CD4-positive, alpha-beta T cell treated with Interleukin-1 beta for 1 hour (primary cell): ENCODE measurements around the gene ZC3H18.

Source experiments
- DNase-seq, 2 donors: peaks; one replicate each; pipeline ENCODE4 v3.0.0-alpha.2; 2020 to 2022

The ZC3H18 gene

GRCh38 chr16:88533381-88533917, 36.8 kb upstream of the ZC3H18 start:
- DNase-seq, result no peak

- DNase-seq, result peak; percentile 84
Measured at GRCh38 chr16:88533932-88534637, 36.1 kb upstream of the ZC3H18 start.

- DNase-seq, result peak; percentile 40 to 44
Measured at GRCh38 chr16:88534638-88535190, 35.5 kb upstream of the ZC3H18 start.

GRCh38 chr16:88535191-88535856, 34.9 kb upstream of the ZC3H18 start:
- DNase-seq, result no peak

DNA sequence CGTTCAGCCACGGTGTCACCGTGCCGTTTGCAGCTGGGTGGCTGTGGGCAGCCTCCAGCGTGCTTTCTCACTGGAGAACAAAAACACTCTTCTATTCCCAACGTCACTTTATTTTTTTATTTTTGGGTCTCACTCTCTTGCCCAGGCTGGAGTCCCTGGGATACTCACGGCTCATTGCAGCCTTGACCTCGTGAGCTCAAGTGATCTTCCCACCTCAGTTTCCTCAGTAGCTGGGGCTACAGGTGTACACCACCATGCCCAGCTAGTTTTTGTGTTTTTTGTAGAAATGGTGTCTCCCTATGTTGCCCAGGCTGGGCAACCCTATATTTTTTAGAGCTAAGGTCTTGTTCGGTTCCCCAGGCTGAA, 34.4 kb upstream of the ZC3H18 start:
- DNase-seq, result no peak

DNA sequence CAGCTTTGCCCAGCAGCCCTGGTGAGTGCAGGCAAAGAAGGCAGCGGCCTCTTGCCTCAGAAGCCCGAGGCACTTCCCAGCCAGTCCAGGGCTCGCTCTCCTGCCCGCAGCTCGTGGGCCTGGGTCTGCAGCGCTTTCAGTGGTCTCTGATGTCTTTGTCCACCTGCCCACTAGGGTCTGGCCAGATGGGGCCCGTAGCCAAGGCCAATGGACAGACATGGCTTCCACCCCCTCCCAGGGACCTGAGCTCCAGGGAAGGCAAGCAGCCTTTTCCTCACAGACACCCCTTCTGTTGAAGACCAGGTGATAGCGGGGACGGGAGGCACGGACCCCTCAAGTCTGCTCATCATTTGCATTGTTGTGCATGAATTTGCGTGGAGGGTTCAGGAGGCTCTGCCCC, 33.7 kb upstream of the ZC3H18 start:
- no peak for DNase-seq

- no peak for DNase-seq
Measured at GRCh38 chr16:88536971-88537751, 33.0 kb upstream of the ZC3H18 start.

DNA sequence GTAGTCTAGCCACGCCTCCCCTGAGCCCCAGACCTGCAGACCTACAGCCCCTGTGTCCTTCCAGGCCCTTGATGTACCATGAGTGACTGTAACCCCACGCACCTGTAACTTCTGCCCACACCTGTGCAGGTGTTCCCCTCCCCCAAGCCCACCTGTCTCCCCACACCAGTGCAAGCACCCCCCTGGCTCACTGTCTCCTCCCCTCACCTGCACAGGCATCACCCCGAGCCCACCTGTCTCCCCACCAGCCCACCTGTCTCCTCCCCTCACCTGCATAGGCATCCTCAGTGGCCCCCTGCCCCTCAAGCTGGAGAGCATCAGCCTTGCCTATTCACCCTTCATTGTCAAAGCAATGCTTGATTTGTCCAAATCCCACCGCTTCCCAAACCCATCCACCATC, 32.3 kb upstream of the ZC3H18 start:
- DNase-seq, result no peak

DNA sequence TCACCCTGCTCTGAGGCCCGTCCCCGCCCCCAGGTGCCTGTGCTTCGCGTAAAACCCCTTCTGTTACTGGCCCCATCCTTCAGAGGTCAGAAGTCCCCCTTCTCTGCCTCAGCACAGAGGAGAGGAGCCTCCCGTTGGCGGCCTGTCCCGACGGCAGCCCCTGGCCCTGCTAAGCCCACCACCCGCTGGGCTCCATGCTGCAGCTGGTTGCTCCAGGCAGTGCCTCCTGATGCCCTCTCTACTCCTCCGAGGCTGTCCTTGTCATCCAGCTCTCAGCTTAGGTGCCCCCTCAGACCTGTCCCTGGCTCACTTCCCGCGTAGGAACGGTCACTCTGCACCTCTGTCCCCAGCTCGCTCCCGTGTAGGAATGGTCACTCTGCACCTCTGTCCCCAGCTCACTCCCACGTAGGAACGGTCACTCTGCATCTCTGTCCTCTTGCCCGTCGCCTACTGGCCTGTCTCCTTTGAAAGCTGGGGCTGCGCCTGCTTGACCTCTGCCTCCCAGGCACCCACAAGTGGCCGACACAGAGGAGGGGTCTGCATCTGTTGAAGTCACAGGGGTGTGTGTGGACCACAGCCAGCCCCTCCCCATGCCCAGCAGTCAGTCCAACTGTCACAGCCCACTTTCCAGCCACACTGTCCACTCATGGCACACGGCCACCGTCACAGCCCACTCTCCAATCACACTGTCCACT, 31.7 kb upstream of the ZC3H18 start:
- no peak for DNase-seq

GRCh38 chr16:88539261-88539651, 30.9 kb upstream of the ZC3H18 start:
- no peak for DNase-seq

- no peak for DNase-seq
Measured at GRCh38 chr16:88539652-88540345, 30.4 kb upstream of the ZC3H18 start.

GRCh38 chr16:88540346-88540977, 29.7 kb upstream of the ZC3H18 start:
- DNase-seq, result no peak

GRCh38 chr16:88541831-88542616, 28.2 kb upstream of the ZC3H18 start:
- no peak for DNase-seq

DNA sequence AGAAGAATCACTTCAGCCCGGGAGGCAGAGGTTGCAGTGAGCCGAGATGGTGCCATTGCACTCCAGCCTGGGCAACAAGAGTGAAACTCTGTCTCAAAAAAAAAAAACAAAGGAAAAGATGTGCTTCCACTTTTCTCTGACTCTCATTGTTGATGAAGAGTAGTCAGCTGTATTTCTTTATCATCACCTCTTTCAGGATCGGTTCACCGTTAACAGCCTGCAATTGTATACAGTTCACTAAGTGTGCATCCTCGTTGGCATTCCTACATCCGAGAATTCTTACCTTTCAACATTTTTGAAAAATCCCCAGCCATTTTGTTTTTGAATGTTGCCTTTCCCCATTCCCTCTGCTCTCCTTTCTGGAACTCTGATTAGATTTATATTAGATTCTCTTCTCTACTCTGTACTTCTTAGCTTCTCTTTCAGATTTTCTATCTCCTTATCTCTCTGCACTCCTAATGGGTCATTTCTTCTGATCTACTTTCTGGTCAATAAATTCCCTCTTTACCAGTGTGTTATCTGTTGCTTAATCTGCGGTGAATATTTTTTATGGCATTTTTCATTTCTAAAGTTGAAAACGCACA, 26.9 kb upstream of the ZC3H18 start:
- DNase-seq, result no peak

DNA sequence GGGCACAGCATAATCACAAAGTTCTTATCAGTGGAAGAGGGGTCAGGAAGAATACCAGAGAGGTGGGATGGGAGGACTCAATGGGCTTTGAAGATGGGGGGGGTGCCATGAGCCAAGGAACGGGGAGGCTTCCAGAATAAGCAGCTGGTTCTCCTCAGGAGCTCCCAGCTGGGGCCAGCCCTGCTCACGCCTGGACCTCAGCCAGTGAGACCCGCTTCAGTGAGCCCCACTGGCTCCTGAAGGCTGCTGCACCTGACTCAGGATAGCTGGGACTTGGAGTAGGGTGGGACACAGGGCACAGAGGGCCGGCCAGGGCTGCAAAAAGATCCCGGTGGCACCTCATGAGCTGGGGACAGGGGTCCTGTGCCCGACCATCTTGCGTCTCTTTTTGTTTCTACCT, 24.4 kb upstream of the ZC3H18 start:
- no peak for DNase-seq

DNA sequence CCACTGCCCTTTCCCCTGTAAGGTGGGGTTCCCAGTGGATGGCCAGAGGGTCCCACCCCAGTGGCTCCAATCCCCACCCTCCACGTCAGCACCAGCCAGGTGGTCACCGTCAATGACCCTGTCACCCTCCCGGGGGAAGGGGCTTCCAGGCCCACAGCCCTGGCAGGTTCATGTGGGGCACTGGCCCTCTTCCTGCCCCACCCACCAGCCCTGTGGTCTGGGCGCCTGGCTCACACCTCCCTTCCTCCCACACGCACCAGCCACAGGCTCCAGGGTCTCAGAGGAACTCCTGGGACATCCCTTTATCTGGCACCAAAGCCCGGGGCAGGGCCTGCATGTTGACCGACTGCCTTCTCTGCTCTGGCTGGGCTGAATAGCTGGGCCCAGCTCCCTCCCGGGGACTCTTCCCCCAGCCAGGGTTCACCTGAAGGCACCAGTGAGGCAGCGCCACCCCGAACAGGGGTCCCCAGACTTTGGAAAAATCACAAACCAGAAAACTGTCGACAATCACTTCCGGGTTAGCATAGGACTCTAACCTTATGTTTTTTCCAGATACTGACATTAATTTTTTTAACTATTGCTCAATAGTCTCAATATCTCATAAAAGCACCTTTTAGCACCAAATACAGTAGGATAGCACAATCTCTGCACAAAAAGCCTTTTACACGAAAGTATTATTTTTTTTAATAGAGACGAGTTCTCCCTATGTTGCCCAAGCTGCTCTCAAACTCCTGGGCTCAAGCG, 21.9 kb upstream of the ZC3H18 start:
- DNase-seq, result no peak

GRCh38 chr16:88548985-88549384, 21.2 kb upstream of the ZC3H18 start:
- no peak for DNase-seq

GRCh38 chr16:88549671-88550245, 20.4 kb upstream of the ZC3H18 start:
- no peak for DNase-seq

DNA sequence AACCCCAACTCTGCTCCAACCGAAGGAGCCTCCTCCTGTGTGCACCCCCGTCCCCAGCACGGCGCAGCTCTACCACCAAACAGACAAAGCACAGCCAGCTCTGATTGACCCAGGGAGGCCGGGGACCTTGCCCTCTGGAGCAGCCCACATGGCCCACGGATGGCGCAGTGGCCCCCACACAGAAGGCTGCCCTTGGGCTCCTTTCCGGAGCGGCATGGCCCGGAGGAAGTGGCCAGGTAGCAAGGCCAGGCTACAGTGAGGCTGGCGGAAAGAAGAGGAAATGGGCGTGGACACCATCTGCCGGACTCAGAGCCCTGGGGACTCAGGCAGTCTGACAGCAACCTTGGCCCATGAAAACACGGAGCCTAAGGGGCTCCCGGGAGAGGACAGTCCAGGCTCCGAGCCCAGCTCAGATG, 19.9 kb upstream of the ZC3H18 start:
- no peak for DNase-seq
